ENCODE results near the gene RNF44. TPM values are rescaled to one million over a fixed set of nuclear protein-coding genes. Genes with fewer than 3 reads are reported as not detected.

The RNF44 gene
- total RNA-seq, 1 donor from 2014 or later, result 53.0 TPM

- Mint-ChIP-seq H3K9me3 (ENCODE audit: unreplicated experiment) (no peaks in the 10 kb centered on the region), H3K4me1 (ENCODE audit: unreplicated experiment) (no peaks in the 10 kb centered on the region), H3K4me3 (ENCODE audit: unreplicated experiment) (no peak overlapping the region), H3K27me3 (ENCODE audit: unreplicated experiment) (peaks cover 8% of the 10 kb centered on the region), H3K36me3 (ENCODE audit: unreplicated experiment) (no peaks in the 10 kb centered on the region), H3K27ac (ENCODE audit: unreplicated experiment) (no peak overlapping the region)
- no peak for TF ChIP-seq CTCF (IDR thresholded peaks at IDR 0.05)
- no peak for DNase-seq (ENCODE audit: extremely low spot score, unreplicated experiment)
Observed at GRCh38 chr5:176562189-176562588, 25.0 kb upstream of the RNF44 start.

- Mint-ChIP-seq H3K27me3 (ENCODE audit: unreplicated experiment) (peaks cover 8% of the 10 kb centered on the region), H3K9me3 (ENCODE audit: unreplicated experiment) (no peaks in the 10 kb centered on the region), H3K4me1 (ENCODE audit: unreplicated experiment) (peaks cover 3% of the 10 kb centered on the region), H3K36me3 (ENCODE audit: unreplicated experiment) (no peaks in the 10 kb centered on the region), H3K27ac (ENCODE audit: unreplicated experiment) (no peak overlapping the region), H3K4me3 (ENCODE audit: unreplicated experiment) (no peak overlapping the region)
- DNase-seq (ENCODE audit: extremely low spot score, unreplicated experiment), result no peak
- TF ChIP-seq CTCF (IDR thresholded peaks at IDR 0.05), result no peak
Observed at GRCh38 chr5:176561259-176561658, 24.1 kb upstream of the RNF44 start.

GRCh38 chr5:176560364-176560763, 23.2 kb upstream of the RNF44 start:
- peaks cover 8% of the 10 kb centered on the region for H3K27me3 Mint-ChIP-seq (ENCODE audit: unreplicated experiment)
- H3K4me1 Mint-ChIP-seq (ENCODE audit: unreplicated experiment), result peaks cover 7% of the 10 kb centered on the region
- TF ChIP-seq CTCF (IDR thresholded peaks at IDR 0.05), result no peak
- no peak for DNase-seq (ENCODE audit: extremely low spot score, unreplicated experiment)
- H3K9me3 Mint-ChIP-seq (ENCODE audit: unreplicated experiment), result no peaks in the 10 kb centered on the region
- H3K27ac Mint-ChIP-seq (ENCODE audit: unreplicated experiment), result no peak overlapping the region
- H3K4me3 Mint-ChIP-seq (ENCODE audit: unreplicated experiment), result no peak overlapping the region
- no peaks in the 10 kb centered on the region for H3K36me3 Mint-ChIP-seq (ENCODE audit: unreplicated experiment)

- no peak overlapping the region for H3K27ac Mint-ChIP-seq (ENCODE audit: unreplicated experiment)
- H3K4me3 Mint-ChIP-seq (ENCODE audit: unreplicated experiment), result no peak overlapping the region
- no peak for TF ChIP-seq CTCF (IDR thresholded peaks at IDR 0.05)
- H3K27me3 Mint-ChIP-seq (ENCODE audit: unreplicated experiment), result peaks cover 8% of the 10 kb centered on the region
- H3K4me1 Mint-ChIP-seq (ENCODE audit: unreplicated experiment), result peaks cover 9% of the 10 kb centered on the region
- H3K36me3 Mint-ChIP-seq (ENCODE audit: unreplicated experiment), result no peaks in the 10 kb centered on the region
- no peaks in the 10 kb centered on the region for H3K9me3 Mint-ChIP-seq (ENCODE audit: unreplicated experiment)
- DNase-seq (ENCODE audit: extremely low spot score, unreplicated experiment), result no peak
Observed at GRCh38 chr5:176559683-176560082, 22.5 kb upstream of the RNF44 start.

GRCh38 chr5:176557846-176558245, 20.6 kb upstream of the RNF44 start:
- H3K9me3 Mint-ChIP-seq (ENCODE audit: unreplicated experiment), result no peaks in the 10 kb centered on the region
- no peak overlapping the region for H3K27ac Mint-ChIP-seq (ENCODE audit: unreplicated experiment)
- TF ChIP-seq CTCF (IDR thresholded peaks at IDR 0.05), result no peak
- H3K4me1 Mint-ChIP-seq (ENCODE audit: unreplicated experiment), result peaks cover 22% of the 10 kb centered on the region
- peaks cover 11% of the 10 kb centered on the region for H3K27me3 Mint-ChIP-seq (ENCODE audit: unreplicated experiment)
- H3K36me3 Mint-ChIP-seq (ENCODE audit: unreplicated experiment), result no peaks in the 10 kb centered on the region
- H3K4me3 Mint-ChIP-seq (ENCODE audit: unreplicated experiment), result no peak overlapping the region
- no peak for DNase-seq (ENCODE audit: extremely low spot score, unreplicated experiment)

Data from osteocyte (in vitro differentiated cells).